Peyer's patch (tissue), 4 donors: ENCODE results near the gene KCTD10.

Source experiments
- POLR2A ChIP-seq, 2 donors: fragments of 450-650 bp; IDR thresholded peaks; one replicate each; pipeline ENCODE4 v1.5.1; 2017; ENCODE audit warnings: antibody characterized with exemption in 2 of 2, mild to moderate bottlenecking in 2 of 2, moderate library complexity in 2 of 2
- TF ChIP-seq, protein P1 (sequence below), 6 experiments: fragments of 450-650 bp in 4 of 6; fragments of 200-600 bp in 2 of 6; sonication (generic) in 1 of 6; IDR thresholded peaks; one replicate each; pipeline ENCODE4 v1.5.1; 2017 to 2019; ENCODE audit warnings: antibody characterized with exemption in 6 of 6, mild to moderate bottlenecking in 3 of 6, moderate library complexity in 1 of 6

DNA sequence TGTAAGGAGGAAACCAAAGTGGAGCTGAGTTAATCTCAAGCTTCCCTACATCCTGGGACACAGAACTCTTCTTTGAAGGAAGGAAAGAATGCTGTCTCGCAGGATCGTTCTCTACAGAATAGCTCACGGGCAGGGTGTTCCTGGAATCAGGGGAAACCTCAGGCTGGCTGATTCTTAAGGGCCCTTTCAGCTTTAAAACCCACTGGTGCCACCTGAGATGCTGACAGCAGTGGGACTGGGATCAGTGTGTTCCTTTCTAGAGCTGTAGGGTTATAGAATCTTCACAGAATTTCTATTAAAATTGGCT lies 48.1 kb upstream of the KCTD10 start:
- TF ChIP-seq, protein P1, sequence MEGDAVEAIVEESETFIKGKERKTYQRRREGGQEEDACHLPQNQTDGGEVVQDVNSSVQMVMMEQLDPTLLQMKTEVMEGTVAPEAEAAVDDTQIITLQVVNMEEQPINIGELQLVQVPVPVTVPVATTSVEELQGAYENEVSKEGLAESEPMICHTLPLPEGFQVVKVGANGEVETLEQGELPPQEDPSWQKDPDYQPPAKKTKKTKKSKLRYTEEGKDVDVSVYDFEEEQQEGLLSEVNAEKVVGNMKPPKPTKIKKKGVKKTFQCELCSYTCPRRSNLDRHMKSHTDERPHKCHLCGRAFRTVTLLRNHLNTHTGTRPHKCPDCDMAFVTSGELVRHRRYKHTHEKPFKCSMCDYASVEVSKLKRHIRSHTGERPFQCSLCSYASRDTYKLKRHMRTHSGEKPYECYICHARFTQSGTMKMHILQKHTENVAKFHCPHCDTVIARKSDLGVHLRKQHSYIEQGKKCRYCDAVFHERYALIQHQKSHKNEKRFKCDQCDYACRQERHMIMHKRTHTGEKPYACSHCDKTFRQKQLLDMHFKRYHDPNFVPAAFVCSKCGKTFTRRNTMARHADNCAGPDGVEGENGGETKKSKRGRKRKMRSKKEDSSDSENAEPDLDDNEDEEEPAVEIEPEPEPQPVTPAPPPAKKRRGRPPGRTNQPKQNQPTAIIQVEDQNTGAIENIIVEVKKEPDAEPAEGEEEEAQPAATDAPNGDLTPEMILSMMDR (IDR thresholded peaks at IDR 0.05), result no peak
- TF ChIP-seq POLR2A (IDR thresholded peaks at IDR 0.05), result no peak
